Mesenchymal stem cell (in vitro differentiated cells and primary cell): Measurements from ENCODE around the gene ARFIP1.

Experiments used
- DNase-seq: peaks from one replicate; pipeline ENCODE4 v3.0.0-alpha.2; 2013
- H2AFZ ChIP-seq: one replicate; pipeline ENCODE4 v1.6.1; 2013; ENCODE audit warnings: low read depth, mild to moderate bottlenecking, control low read depth, inconsistent platforms, low read length, moderate library complexity
- H2AK5ac ChIP-seq: 2 replicates; pipeline ENCODE4 v1.6.1; 2013; ENCODE audit warnings: low read length, moderate library complexity, mild to moderate bottlenecking, inconsistent platforms; ENCODE audit not compliant: severe bottlenecking
- H2BK120ac ChIP-seq: one replicate; pipeline ENCODE4 v1.6.1; 2013; ENCODE audit warnings: low read depth, mild to moderate bottlenecking, inconsistent platforms, low read length, moderate library complexity
- H2BK12ac ChIP-seq, 2 experiments: one replicate each; pipeline ENCODE4 v1.6.1; 2013; ENCODE audit warnings: inconsistent platforms in 2 of 2, low read length in 2 of 2, mild to moderate bottlenecking in 2 of 2, moderate library complexity in 2 of 2, control low read depth in 1 of 2
- H2BK15ac ChIP-seq: one replicate; pipeline ENCODE4 v1.6.1; 2013; ENCODE audit warnings: mild to moderate bottlenecking, low read depth, inconsistent platforms; ENCODE audit not compliant: poor library complexity, severe bottlenecking
- H2BK5ac ChIP-seq: 2 replicates; pipeline ENCODE4 v1.6.1; 2013; ENCODE audit warnings: low read depth, mild to moderate bottlenecking, low read length, control low read depth, inconsistent platforms; ENCODE audit not compliant: poor library complexity, severe bottlenecking
- H3K14ac ChIP-seq, 2 experiments: one replicate each; pipeline ENCODE4 v1.6.1; 2013; ENCODE audit warnings: inconsistent platforms in 2 of 2, low read length in 2 of 2, control low read depth in 1 of 2, mild to moderate bottlenecking in 1 of 2, moderate library complexity in 1 of 2
- H3K18ac ChIP-seq, 2 experiments: one replicate each; pipeline ENCODE4 v1.6.1; 2013; ENCODE audit warnings: inconsistent platforms in 2 of 2, low read length in 2 of 2, control low read depth in 1 of 2, low read depth in 1 of 2, mild to moderate bottlenecking in 1 of 2
- H3K23ac ChIP-seq, 2 experiments: one replicate each; pipeline ENCODE4 v1.6.1; 2013; ENCODE audit warnings: inconsistent platforms in 2 of 2, low read length in 2 of 2, mild to moderate bottlenecking in 2 of 2, moderate library complexity in 2 of 2, control low read depth in 1 of 2
- H3K27ac ChIP-seq: 2 replicates; pipeline ENCODE4 v1.5.1; 2013; ENCODE audit warnings: mild to moderate bottlenecking, moderate library complexity, low read length, control low read depth, inconsistent platforms; ENCODE audit not compliant: poor library complexity, severe bottlenecking
- H3K27me3 ChIP-seq, 2 experiments: 2 replicates each; pipeline versions ENCODE4 v1.6.1 to v1.7.0; 2013; ENCODE audit warnings: low read length in 2 of 2, mild to moderate bottlenecking in 2 of 2, moderate library complexity in 2 of 2, control low read depth in 1 of 2, inconsistent platforms in 1 of 2; ENCODE audit not compliant: control insufficient read depth in 1 of 2, insufficient read depth in 1 of 2
- H3K36me3 ChIP-seq, 2 experiments: 2 replicates each; pipeline versions ENCODE4 v1.6.1 to v1.7.0; 2013; ENCODE audit warnings: low read length in 2 of 2, control low read depth in 1 of 2, inconsistent platforms in 1 of 2, low read depth in 1 of 2, mild to moderate bottlenecking in 1 of 2; ENCODE audit not compliant: insufficient read depth in 2 of 2, control insufficient read depth in 1 of 2
- H3K4ac ChIP-seq, 2 experiments: one replicate each; pipeline ENCODE4 v1.6.1; 2013; ENCODE audit warnings: inconsistent platforms in 2 of 2, low read length in 2 of 2, mild to moderate bottlenecking in 2 of 2, moderate library complexity in 2 of 2, control low read depth in 1 of 2, low read depth in 1 of 2
- H3K4me1 ChIP-seq: 2 replicates; pipeline ENCODE4 v1.6.1; 2013; ENCODE audit warnings: low read depth, low read length, control low read depth; ENCODE audit not compliant: control insufficient read depth, insufficient read depth
- H3K4me2 ChIP-seq: 2 replicates; pipeline ENCODE4 v1.6.1; 2013; ENCODE audit warnings: low read length, mild to moderate bottlenecking, inconsistent platforms; ENCODE audit not compliant: poor library complexity, severe bottlenecking
- H3K4me3 ChIP-seq, 2 experiments: 2 replicates each; pipeline versions ENCODE4 v1.5.1 to v1.7.0; 2013; ENCODE audit warnings: low read length in 2 of 2, mild to moderate bottlenecking in 2 of 2, control low read depth in 1 of 2, low read depth in 1 of 2; ENCODE audit not compliant: insufficient read depth in 1 of 2
- H3K79me1 ChIP-seq: replicated peaks from 2 replicates; pipeline ENCODE4 v1.6.1; 2013; ENCODE audit warnings: mild to moderate bottlenecking, control low read depth, low read length, inconsistent platforms; ENCODE audit not compliant: poor library complexity, severe bottlenecking
- H3K9ac ChIP-seq: 2 replicates; pipeline ENCODE4 v1.7.0; 2013; ENCODE audit warnings: mild to moderate bottlenecking, low read length, moderate library complexity
- H3K9me3 ChIP-seq: 2 replicates; pipeline ENCODE4 v1.7.0; 2013; ENCODE audit warnings: mild to moderate bottlenecking, low read length; ENCODE audit not compliant: control insufficient read depth
- H4K8ac ChIP-seq: one replicate; pipeline ENCODE4 v1.6.1; 2013; ENCODE audit warnings: inconsistent platforms, mild to moderate bottlenecking, low read length, moderate library complexity
- H4K91ac ChIP-seq: one replicate; pipeline ENCODE4 v1.6.1; 2013; ENCODE audit warnings: mild to moderate bottlenecking, low read length, inconsistent platforms
- WGBS: methylation state at CpG from one replicate; pipeline ENCODE4 v1.1.7; 2013; ENCODE audit warnings: mixed read lengths; 5-methylcytosine and 5-hydroxymethylcytosine counted together

Gene ARFIP1

GRCh38 chr4:152849350-152849749 lies 69.6 kb downstream of the ARFIP1 start:
- peaks cover 17% of the 10 kb centered on the region for H3K9me3 ChIP-seq
- no peak overlapping the region for H2AK5ac ChIP-seq
- no peak overlapping the region for H3K9ac ChIP-seq
- H4K8ac ChIP-seq = no peak overlapping the region
- H3K79me1 ChIP-seq = peaks cover 8% of the 10 kb centered on the region
- H2BK15ac ChIP-seq = no peak overlapping the region
- 100% methylated on average over 2 of the region's 2 CpGs for WGBS
- H3K4me1 ChIP-seq = peaks cover 2% of the 10 kb centered on the region
- H3K14ac ChIP-seq = no peak overlapping the region
- H3K4me3 ChIP-seq = no peak overlapping the region
- no peak overlapping the region for H3K18ac ChIP-seq
- no peak overlapping the region for H3K27ac ChIP-seq
- no peak overlapping the region for H3K4ac ChIP-seq
- DNase-seq = no peak
- H2BK12ac ChIP-seq = no peak overlapping the region
- H3K23ac ChIP-seq = no peak overlapping the region
- H2AFZ ChIP-seq = no peak overlapping the region
- H4K91ac ChIP-seq = no peak overlapping the region
- no peak overlapping the region for H3K4me2 ChIP-seq
- no peaks in the 10 kb centered on the region for H3K36me3 ChIP-seq
- no peaks in the 10 kb centered on the region for H3K27me3 ChIP-seq
- no peak overlapping the region for H2BK5ac ChIP-seq
- no peak overlapping the region for H2BK120ac ChIP-seq

DNA sequence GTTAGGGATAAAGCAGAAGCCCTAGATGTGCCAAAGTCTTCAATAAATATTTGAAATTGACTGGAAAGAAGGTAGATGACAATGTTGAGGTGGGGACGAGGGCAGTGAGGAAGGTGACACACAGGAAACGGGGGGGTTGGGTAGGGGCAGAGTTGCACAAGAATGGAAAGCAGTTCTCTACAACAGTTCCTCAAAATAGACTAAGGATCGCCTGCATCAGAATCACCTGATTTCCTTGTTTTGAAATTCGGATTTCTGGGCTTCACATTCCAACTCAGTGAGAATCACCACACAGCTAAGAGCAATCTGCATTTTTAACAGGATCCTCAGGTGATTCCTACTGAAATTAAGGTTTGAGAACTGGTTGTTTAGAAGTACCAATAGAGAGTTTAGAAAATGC lies 70.6 kb downstream of the ARFIP1 start:
- 20% methylated on average over 4 of the region's 4 CpGs for WGBS
- H3K4me2 ChIP-seq = no peak overlapping the region

DNA sequence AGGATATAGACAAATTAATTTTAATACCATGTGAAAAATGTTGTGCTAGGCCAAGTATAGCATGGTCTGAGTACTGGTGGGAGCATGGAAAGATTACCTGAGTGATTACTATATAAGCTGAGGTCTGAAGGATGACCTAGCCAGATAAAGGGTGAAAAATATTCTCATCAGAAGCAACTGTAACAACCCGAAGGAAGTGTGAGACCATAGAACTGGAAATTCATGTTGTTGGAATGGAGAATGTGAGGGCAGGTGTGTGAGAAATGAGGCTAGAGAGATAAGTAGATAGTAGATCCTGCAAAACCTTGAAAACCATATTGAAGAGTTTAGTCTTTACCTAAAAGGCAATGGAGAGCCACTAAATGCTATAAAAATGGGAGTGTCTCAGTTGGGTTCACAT lies 71.5 kb downstream of the ARFIP1 start:
- no peak overlapping the region for H2AFZ ChIP-seq

More for the DNA sequence above, 70.6 kb downstream of the ARFIP1 start:
- Histone ChIP-seq H2AK5ac (no peak overlapping the region), H3K79me1 (peaks cover 17% of the 10 kb centered on the region), H2BK5ac (no peak overlapping the region), H3K23ac (no peak overlapping the region), H3K36me3 (peaks cover 0 to 7% of the 10 kb centered on the region in 2 experiments), H3K9me3 (peaks cover 21% of the 10 kb centered on the region), H4K8ac (no peak overlapping the region), H3K4me3 (no peak overlapping the region), H2BK120ac (no peak overlapping the region), H3K9ac (peak overlapping the region; percentile 41), H3K27me3 (no peaks in the 10 kb centered on the region), H2AFZ (no peak overlapping the region), H4K91ac (no peak overlapping the region), H2BK12ac (no peak overlapping the region), H3K4ac (no peak overlapping the region), H2BK15ac (no peak overlapping the region), H3K4me1 (peaks cover 2% of the 10 kb centered on the region), H3K27ac (no peak overlapping the region), H3K18ac (no peak overlapping the region), H3K14ac (no peak overlapping the region)
- DNase-seq = peak; percentile 75

DNA sequence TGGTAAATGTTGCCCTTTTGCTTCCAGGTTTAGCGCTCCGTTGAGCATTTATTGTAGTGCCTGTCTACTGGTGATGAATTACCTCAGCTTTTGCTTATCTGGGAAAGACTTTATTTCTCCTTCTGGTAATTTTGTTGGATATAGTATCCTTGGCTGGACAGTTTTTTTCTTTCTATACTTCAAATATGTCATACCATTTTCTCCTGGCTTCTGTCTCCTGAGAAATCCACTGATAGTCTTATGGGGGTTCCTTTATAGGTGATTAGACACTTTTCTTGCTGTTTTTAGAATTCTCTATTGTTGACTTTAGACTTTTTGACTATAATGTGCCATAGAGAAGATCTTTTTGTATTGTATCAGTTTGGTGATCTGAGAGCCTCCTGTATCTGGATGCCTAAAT lies 73.5 kb downstream of the ARFIP1 start:
- DNase-seq = no peak
- WGBS = 94% methylated on average over 2 of the region's 2 CpGs
- H3K9ac ChIP-seq = no peak overlapping the region

More for the DNA sequence above, 71.5 kb downstream of the ARFIP1 start:
- no peak overlapping the region for H4K91ac ChIP-seq
- no peak overlapping the region for H3K4me3 ChIP-seq
- no peak overlapping the region for H2AK5ac ChIP-seq
- no peak overlapping the region for H3K23ac ChIP-seq
- H3K79me1 ChIP-seq = peaks cover 20% of the 10 kb centered on the region
- H3K27me3 ChIP-seq = no peaks in the 10 kb centered on the region
- H3K9ac ChIP-seq = no peak overlapping the region
- H3K9me3 ChIP-seq = peaks cover 21% of the 10 kb centered on the region
- WGBS = 100% methylated on average over 1 of the region's 1 CpG
- no peak overlapping the region for H2BK12ac ChIP-seq
- peaks cover 2% of the 10 kb centered on the region for H3K4me1 ChIP-seq
- H3K27ac ChIP-seq = no peak overlapping the region
- no peak overlapping the region for H2BK120ac ChIP-seq
- no peak overlapping the region for H3K4me2 ChIP-seq
- H2BK5ac ChIP-seq = no peak overlapping the region
- H2BK15ac ChIP-seq = no peak overlapping the region
- H3K14ac ChIP-seq = no peak overlapping the region
- no peak overlapping the region for H4K8ac ChIP-seq
- H3K18ac ChIP-seq = no peak overlapping the region
- peaks cover 0 to 7% of the 10 kb centered on the region in 2 experiments for H3K36me3 ChIP-seq
- DNase-seq = no peak
- no peak overlapping the region for H3K4ac ChIP-seq

More for the DNA sequence above, 73.5 kb downstream of the ARFIP1 start:
- Histone ChIP-seq H4K91ac (no peak overlapping the region), H4K8ac (no peak overlapping the region), H2BK12ac (no peak overlapping the region), H3K9me3 (peaks cover 21% of the 10 kb centered on the region), H3K4ac (no peak overlapping the region), H3K27ac (no peak overlapping the region), H2AK5ac (no peak overlapping the region), H3K79me1 (peaks cover 21% of the 10 kb centered on the region), H2BK120ac (no peak overlapping the region), H3K27me3 (no peaks in the 10 kb centered on the region), H2AFZ (no peak overlapping the region), H2BK5ac (no peak overlapping the region), H3K23ac (no peak overlapping the region), H3K4me2 (no peak overlapping the region), H3K14ac (no peak overlapping the region), H3K36me3 (peaks cover 0 to 7% of the 10 kb centered on the region in 2 experiments), H3K4me3 (no peak overlapping the region), H3K18ac (no peak overlapping the region), H3K4me1 (no peaks in the 10 kb centered on the region), H2BK15ac (no peak overlapping the region)
